Measurements from ENCODE around the gene ERC1. TPM values are rescaled to one million over a fixed set of nuclear protein-coding genes. Genes with fewer than 3 reads are reported as not detected.

ERC1 gene
- 7.1 and 7.7 TPM in 2 replicates for total RNA-seq

GRCh38 chr12:990661-991349 lies at the start of gene ERC1:
TSS of gene ERC1 (plus strand) at chr12:991223. CDS start at chr12:1027904, 36,681 bp downstream.

GRCh38 chr12:949453-950191 lies 41.4 kb upstream of the ERC1 start, which contains the start of gene RAD52:
TSS of gene RAD52 (minus strand) at chr12:949694. CDS start at chr12:933058, 16,636 bp downstream.

Other genes with a start within 250 kb of the ERC1 start
- 30.3 and 30.9 TPM in 2 replicates for gene WNK1, start 238.6 kb upstream of the ERC1 start, total RNA-seq
- 8.9 and 11.7 TPM in 2 replicates for gene RAD52, start 41.5 kb upstream of the ERC1 start, total RNA-seq